HG02798 (cell line): ENCODE measurements around the gene NEK3.
"Not testable (repeated sequence)": the region's sequence is repeated elsewhere in the genome, so short reads cannot be mapped to it uniquely, and the experiment has no call there.

Experiments
- ATAC-seq: cut with Tn5 transposase; IDR thresholded peaks from one replicate; pipeline ENCODE4 v1.9.1; 2021; ENCODE audit warnings: mild to moderate bottlenecking; ENCODE audit not compliant: unreplicated experiment, poor library complexity

The NEK3 gene

DNA sequence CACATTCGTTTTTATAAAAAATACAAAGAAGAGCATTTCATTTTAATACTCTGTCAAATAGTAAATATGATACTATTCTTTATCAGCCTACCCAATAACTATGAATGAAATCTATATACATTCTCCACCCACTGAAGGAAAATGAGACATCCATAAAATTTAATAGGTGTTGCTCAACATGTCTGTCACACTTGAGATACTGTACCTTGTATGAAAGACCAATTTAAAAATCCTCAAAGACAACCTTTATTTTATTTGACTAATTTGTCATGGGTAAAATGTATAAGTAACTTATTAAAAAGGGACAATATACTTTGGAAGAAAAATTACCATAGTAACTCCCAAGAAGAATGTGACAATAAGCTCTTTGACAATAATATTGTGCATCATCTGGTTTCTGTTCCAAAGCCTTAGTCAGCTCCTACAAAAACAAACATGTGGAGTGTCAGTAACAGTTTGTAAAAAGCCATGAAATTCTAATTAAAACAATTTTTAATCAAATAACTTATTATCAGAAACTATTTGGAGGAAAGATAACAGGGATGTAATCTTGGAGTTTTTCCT, 11.5 kb upstream of the NEK3 start:
- not testable (repeated sequence) for ATAC-seq

DNA sequence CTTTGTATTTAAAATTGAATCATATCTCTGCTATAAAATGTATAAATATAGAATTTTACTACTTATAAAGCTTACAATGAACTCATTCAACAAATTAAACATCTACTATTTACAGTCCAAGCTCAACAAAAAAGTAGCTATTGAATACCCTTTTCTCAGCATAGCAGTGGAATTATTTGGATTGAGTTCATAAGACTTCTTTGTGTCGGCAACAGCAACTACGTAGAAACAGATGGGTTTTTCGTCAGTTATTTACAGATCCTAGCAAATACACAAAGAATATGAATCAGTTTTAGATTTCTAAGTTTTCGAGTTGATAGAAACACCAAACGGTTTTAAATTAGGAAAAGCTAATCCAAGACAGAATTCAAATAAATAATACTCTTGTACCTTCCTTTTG, 10.4 kb upstream of the NEK3 start:
- no peak for ATAC-seq

DNA sequence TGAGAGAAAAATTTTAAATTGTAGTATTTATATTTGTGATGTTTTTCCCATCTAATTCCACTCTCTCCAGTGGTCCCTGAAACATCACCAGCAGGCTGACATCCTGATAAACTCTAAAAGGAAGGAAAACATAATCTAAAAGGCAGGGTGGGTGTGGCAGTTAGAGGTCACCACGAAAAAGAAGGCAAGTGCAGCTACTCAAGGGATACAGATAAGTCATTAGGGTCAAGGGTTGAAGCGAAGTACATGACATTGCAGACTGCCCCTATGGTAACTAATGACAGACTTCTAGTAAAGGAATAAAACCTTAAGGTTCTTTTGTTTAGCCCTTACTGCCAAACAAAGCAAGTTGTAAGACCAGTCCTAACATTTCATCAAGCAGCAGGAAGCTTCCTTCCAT, 6.0 kb upstream of the NEK3 start:
- ATAC-seq, result no peak

- no peak for ATAC-seq
Observed at GRCh38 chr13:52164989-52165388, 5.6 kb upstream of the NEK3 start.

- not testable (repeated sequence) for ATAC-seq
Observed at GRCh38 chr13:52163878-52164277, 4.5 kb upstream of the NEK3 start.

DNA sequence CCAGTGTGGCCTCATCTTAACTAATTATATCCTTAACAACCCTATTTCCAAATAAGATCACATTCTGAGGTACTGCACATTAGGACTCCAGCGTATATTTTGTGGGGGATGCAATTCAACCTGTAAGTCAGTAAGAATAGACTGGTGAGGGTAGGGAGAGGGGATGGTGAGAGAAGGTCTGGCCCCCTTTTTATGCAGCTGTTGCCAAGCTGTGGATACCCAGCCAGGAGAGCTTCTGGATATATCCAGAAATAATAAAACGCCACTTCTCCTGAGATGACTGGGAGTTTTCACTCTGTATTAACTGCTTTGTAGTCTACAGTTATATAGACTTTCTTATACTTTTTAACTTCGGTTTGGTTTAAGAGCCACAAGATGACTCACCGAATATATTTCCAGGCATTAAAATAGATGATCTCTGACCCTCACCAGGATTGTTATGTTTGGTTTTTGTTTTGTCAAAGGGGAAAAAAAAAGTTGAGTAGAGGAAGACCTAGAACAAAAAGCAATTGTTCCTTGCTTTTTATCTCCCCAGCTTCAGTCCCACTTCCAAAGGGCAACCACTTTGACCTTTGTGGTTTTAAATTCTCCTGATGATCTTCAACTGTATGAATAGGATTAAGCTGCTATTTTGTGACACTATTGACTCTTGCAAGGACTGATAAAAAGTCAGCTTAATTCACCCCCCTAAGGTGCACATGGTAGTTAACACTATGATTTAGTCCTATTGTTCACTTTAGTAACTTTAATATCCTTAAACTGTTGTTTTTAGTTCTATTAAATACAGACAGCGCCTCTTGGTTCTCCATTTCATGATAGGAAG, 3.1 kb upstream of the NEK3 start:
- no peak for ATAC-seq

GRCh38 chr13:52161181-52161646, 1.8 kb upstream of the NEK3 start:
- no peak for ATAC-seq

- ATAC-seq, result no peak
Observed at GRCh38 chr13:52160506-52160905, 1.1 kb upstream of the NEK3 start.

DNA sequence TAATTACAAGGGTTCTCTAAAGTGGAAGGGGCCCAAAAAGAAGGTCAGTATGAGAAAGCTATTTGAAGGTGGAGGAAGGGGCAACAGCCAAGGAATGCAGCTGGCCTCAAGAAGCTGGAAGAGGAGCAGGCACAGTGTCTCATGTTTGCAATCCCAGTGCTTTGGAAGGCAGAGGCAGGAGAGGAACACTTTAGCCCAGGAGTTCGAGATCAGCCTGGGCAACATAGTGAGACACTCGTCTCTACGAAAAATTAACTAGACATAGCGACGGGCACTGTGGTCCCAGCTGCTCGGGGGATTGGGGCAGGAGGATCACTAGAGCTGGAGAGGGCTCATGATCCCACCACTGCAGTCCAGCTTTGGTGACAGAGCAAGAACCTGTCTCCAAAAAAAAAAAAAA, 656 bp upstream of the NEK3 start:
- ATAC-seq, result no peak

GRCh38 chr13:52158629-52159158, 703 bp downstream of the NEK3 start:
- peak; percentile 20 for ATAC-seq

GRCh38 chr13:52156724-52157261, 2.6 kb downstream of the NEK3 start:
- ATAC-seq, result no peak

DNA sequence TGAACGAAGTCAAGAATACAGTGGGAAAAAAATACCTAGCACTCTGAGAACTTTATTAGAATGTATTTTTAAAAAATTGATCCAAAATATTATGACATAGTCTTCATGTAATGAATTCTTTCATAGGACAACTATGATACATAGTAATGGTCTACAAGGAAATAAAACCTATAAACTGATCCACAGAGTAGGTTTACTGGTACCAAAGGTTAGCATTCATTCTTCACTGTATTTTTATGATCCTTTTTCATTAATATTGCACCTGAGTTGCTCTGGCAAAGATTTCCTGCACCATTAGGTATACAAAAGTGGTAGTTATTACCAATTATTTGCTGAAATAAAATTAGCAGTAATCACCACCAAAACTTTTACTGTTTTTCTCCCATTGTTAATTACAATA, 4.2 kb downstream of the NEK3 start:
- no peak for ATAC-seq

GRCh38 chr13:52147225-52147624, 12.2 kb downstream of the NEK3 start:
- ATAC-seq, result no peak

DNA sequence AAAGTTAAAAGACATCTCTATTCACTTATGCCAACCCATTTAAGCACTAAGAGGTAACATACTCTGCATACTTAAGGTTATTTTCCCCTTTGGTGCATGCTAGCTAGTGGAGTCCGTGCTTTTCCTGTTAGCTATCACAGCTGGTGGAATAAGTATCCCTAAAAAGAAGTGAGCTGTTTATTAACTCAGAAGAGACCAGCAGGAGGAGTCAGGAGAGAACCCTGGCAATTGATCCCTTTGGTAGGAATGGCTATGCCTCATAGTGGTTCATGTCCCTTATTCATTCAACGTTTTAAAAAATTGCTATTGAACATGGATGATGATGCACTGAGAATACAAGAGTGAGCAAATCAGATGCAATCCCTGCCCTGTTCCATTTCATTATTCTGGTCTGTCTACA, 18.1 kb downstream of the NEK3 start:
- no peak for ATAC-seq

DNA sequence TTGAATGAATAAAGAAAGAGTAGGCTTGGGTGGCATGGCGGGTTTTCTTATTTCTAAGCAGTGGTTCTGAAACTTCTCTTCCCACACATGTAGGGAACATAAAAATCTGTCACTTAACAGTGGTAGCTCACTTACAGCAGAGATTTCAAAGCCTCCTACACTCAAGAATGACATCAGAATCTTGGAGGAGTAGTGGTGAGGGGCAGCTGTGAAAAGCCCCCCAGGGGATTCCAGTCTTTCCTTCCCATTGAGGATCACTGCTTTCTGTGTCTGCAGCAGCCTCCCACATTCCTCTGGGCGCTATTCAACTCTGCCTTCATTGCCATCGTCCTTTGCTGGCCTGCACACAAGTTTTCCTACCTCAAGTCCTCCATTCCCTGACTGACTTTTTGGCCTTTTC, 21.9 kb downstream of the NEK3 start:
- ATAC-seq, result no peak

GRCh38 chr13:52136763-52137162, 22.6 kb downstream of the NEK3 start:
- no peak for ATAC-seq

- ATAC-seq, result no peak
Observed at GRCh38 chr13:52130641-52131040, 28.8 kb downstream of the NEK3 start.

- ATAC-seq, result peak; percentile 81
Observed at GRCh38 chr13:52128714-52129700, 30.4 kb downstream of the NEK3 start, which contains the start of gene NEK5. Gene NEK5, minus strand, starts transcription at chr13:52129073. Its CDS starts 1,591 bp downstream, at chr13:52127482.

GRCh38 chr13:52127783-52128702, 31.4 kb downstream of the NEK3 start:
- peak; percentile 58 for ATAC-seq
